H1 (cell line): ENCODE data around the gene PRCD. TPM values are rescaled to one million over a fixed set of nuclear protein-coding genes. Genes with fewer than 3 reads are reported as not detected.

Source experiments
- CTCF ChIA-PET: fragments of 300-600 bp; sonication (Branson Sonifier 250); formaldehyde crosslinking; loops from one replicate; lab custom pipeline; 2021; ENCODE audit not compliant: partially characterized antibody; lab: Charles Lee
- POLR2A ChIA-PET: fragments of 300-600 bp; sonication (Branson Sonifier 250); formaldehyde crosslinking; loops from one replicate; lab custom pipeline; 2021; ENCODE audit warnings: inconsistent platforms; ENCODE audit not compliant: partially characterized antibody; lab: Charles Lee
- DNase-seq, 2 experiments: peaks; one replicate each; pipeline versions ENCODE4 v3.0.0 to v3.0.0-alpha.2; 2010 to 2022; ENCODE audit warnings: low spot score in 2 of 2, low read depth in 1 of 2, mixed read lengths in 1 of 2
- FAIRE-seq: peaks from 2 replicates; lab custom pipeline; 2011; peaks lifted over from hg19 to GRCh38; lab: Jason Lieb, UNC
- H2AFZ ChIP-seq: 2 replicates; pipeline ENCODE4 v1.8.1; 2012; ENCODE audit warnings: low read length, inconsistent platforms
- H2AK5ac ChIP-seq: 2 replicates; pipeline ENCODE4 v1.6.1; 2013; ENCODE audit warnings: low read depth, low read length
- H2BK120ac ChIP-seq: replicated peaks from 2 replicates; pipeline ENCODE3; 2013; ENCODE audit warnings: low read depth, low read length, inconsistent platforms
- H2BK12ac ChIP-seq: 2 replicates; pipeline ENCODE4 v1.6.1; 2013; ENCODE audit warnings: low read depth, low read length
- H2BK15ac ChIP-seq: 2 replicates; pipeline ENCODE4 v1.6.1; 2013; ENCODE audit warnings: low read length
- H2BK20ac ChIP-seq: 2 replicates; pipeline ENCODE4 v1.6.1; 2013; ENCODE audit warnings: low read length
- H2BK5ac ChIP-seq: 2 replicates; pipeline ENCODE4 v1.6.1; 2013; ENCODE audit warnings: low read depth, low read length
- H3K14ac ChIP-seq: 2 replicates; pipeline ENCODE4 v1.6.1; 2013; ENCODE audit warnings: inconsistent platforms; ENCODE audit not compliant: insufficient read length
- H3K18ac ChIP-seq: 2 replicates; pipeline ENCODE4 v1.6.1; 2013; ENCODE audit warnings: low read length; ENCODE audit errors: extremely low read depth
- H3K23ac ChIP-seq: 2 replicates; pipeline ENCODE4 v1.6.1; 2013; ENCODE audit warnings: inconsistent platforms; ENCODE audit not compliant: insufficient read length
- H3K23me2 ChIP-seq: 2 replicates; pipeline ENCODE4 v1.6.1; 2013; ENCODE audit warnings: low read depth, low read length
- H3K27ac ChIP-seq: 2 replicates; pipeline ENCODE4 v1.6.1; 2011; ENCODE audit warnings: low read depth, low read length, inconsistent platforms
- H3K27me3 ChIP-seq, 4 experiments: replicated peaks in 1 of 4; 1 replicate in 1 of 4; 2 replicates in 3 of 4; pipeline versions ENCODE4 v1.6.1 to v1.8.1; 2011 to 2013; ENCODE audit warnings: low read length in 3 of 4, mild to moderate bottlenecking in 3 of 4, inconsistent platforms in 2 of 4, mixed read lengths in 2 of 4, moderate library complexity in 1 of 4; ENCODE audit not compliant: control insufficient read depth in 3 of 4, insufficient read depth in 3 of 4; ENCODE audit errors: extremely low read depth in 1 of 4
- H3K36me3 ChIP-seq, 4 experiments: 2 replicates each; pipeline versions ENCODE4 v1.6.1 to v1.8.1; 2011 to 2013; ENCODE audit warnings: mild to moderate bottlenecking in 4 of 4, low read length in 3 of 4, moderate library complexity in 2 of 4, control low read depth in 1 of 4, inconsistent platforms in 1 of 4; ENCODE audit not compliant: insufficient read depth in 4 of 4, control insufficient read depth in 2 of 4
- H3K4ac ChIP-seq: replicated peaks from 2 replicates; pipeline ENCODE3; 2013; ENCODE audit warnings: low read length, low read depth, mixed read lengths, inconsistent platforms; ENCODE audit not compliant: insufficient read length
- H3K4me1 ChIP-seq, 4 experiments: replicated peaks in 1 of 4; 1 replicate in 1 of 4; 2 replicates in 3 of 4; pipeline versions ENCODE4 v1.6.1 to v1.8.1; 2011 to 2013; ENCODE audit warnings: low read length in 3 of 4, inconsistent platforms in 2 of 4, mixed read lengths in 1 of 4; ENCODE audit not compliant: insufficient read depth in 4 of 4, control insufficient read depth in 3 of 4
- H3K4me2 ChIP-seq, 2 experiments: 2 replicates each; pipeline versions ENCODE4 v1.6.1 to v1.8.1; 2011 to 2013; ENCODE audit warnings: low read depth in 2 of 2, low read length in 2 of 2, control low read depth in 1 of 2, inconsistent platforms in 1 of 2, mild to moderate bottlenecking in 1 of 2; ENCODE audit not compliant: insufficient read depth in 1 of 2
- H3K4me3 ChIP-seq, 4 experiments: fragments of 200-600, 300-600 bp in 1 of 4; sonication (generic), shearing (Covaris generic), sonication (Bioruptor Twin) in 1 of 4; 2 replicates each; pipeline versions ENCODE4 v1.5.1 to v1.8.1; 2011 to 2016; ENCODE audit warnings: low read length in 4 of 4, low read depth in 3 of 4, control low read depth in 2 of 4, inconsistent platforms in 2 of 4, mild to moderate bottlenecking in 2 of 4, mixed read lengths in 1 of 4, moderate library complexity in 1 of 4; ENCODE audit not compliant: insufficient read depth in 2 of 4; ENCODE audit errors: extremely low read depth in 1 of 4
- H3K56ac ChIP-seq: replicated peaks from 2 replicates; pipeline ENCODE3; 2013; ENCODE audit warnings: low read depth, mild to moderate bottlenecking, mixed read lengths, low read length, inconsistent platforms; ENCODE audit not compliant: insufficient read length
- H3K79me1 ChIP-seq: 2 replicates; pipeline ENCODE4 v1.6.1; 2013; ENCODE audit warnings: low read depth, low read length, control low read depth
- H3K79me2 ChIP-seq, 2 experiments: 2 replicates each; pipeline versions ENCODE4 v1.6.1 to v1.8.1; 2012 to 2013; ENCODE audit warnings: low read length in 2 of 2, mild to moderate bottlenecking in 2 of 2, inconsistent platforms in 1 of 2; ENCODE audit not compliant: insufficient read depth in 2 of 2, control insufficient read depth in 1 of 2
- H3K9ac ChIP-seq, 4 experiments: replicated peaks in 1 of 4; 1 replicate in 1 of 4; 2 replicates in 3 of 4; pipeline versions ENCODE4 v1.6.1 to v1.8.1; 2011 to 2013; ENCODE audit warnings: low read depth in 3 of 4, low read length in 3 of 4, control low read depth in 2 of 4, mild to moderate bottlenecking in 2 of 4, moderate library complexity in 2 of 4, inconsistent platforms in 1 of 4; ENCODE audit errors: extremely low read depth in 1 of 4
- H3K9me3 ChIP-seq, 2 experiments: 2 replicates each; pipeline versions ENCODE4 v1.6.1 to v1.8.1; 2012 to 2013; ENCODE audit warnings: mild to moderate bottlenecking in 2 of 2, moderate library complexity in 2 of 2, control low read depth in 1 of 2, inconsistent platforms in 1 of 2, low read depth in 1 of 2, low read length in 1 of 2, mixed read lengths in 1 of 2; ENCODE audit not compliant: insufficient read depth in 2 of 2
- H4K20me1 ChIP-seq, 2 experiments: replicated peaks in 1 of 2; 2 replicates each; pipeline versions ENCODE3 to v1.8.1; 2011 to 2013; ENCODE audit warnings: inconsistent platforms in 2 of 2, low read length in 2 of 2, mild to moderate bottlenecking in 1 of 2; ENCODE audit not compliant: insufficient read depth in 2 of 2, control insufficient read depth in 1 of 2
- H4K5ac ChIP-seq: 2 replicates; pipeline ENCODE4 v1.6.1; 2013; ENCODE audit warnings: low read length, low read depth, mixed read lengths, inconsistent platforms; ENCODE audit not compliant: insufficient read length
- H4K8ac ChIP-seq: 2 replicates; pipeline ENCODE4 v1.8.0; 2013; ENCODE audit warnings: mild to moderate bottlenecking, moderate library complexity, low read length, inconsistent platforms; ENCODE audit not compliant: insufficient read depth; ENCODE audit errors: extremely low read depth
- H4K91ac ChIP-seq: replicated peaks from 2 replicates; pipeline ENCODE3; 2013; ENCODE audit warnings: low read length, mixed read lengths, inconsistent platforms; ENCODE audit not compliant: insufficient read length
- SP2 ChIP-seq: IDR thresholded peaks from 2 replicates; pipeline ENCODE4 v1.6.1; 2012; ENCODE audit warnings: mild to moderate bottlenecking, low read length, inconsistent platforms
- WGBS, 2 experiments: shearing (Covaris generic) in 1 of 2; methylation state at CpG; one replicate each; pipeline versions ENCODE4 v1.1.6 to v1.1.7; 2013 to 2015; ENCODE audit warnings: low lambda C conversion rate in 2 of 2, mixed read lengths in 2 of 2, inconsistent platforms in 1 of 2, low coverage in 1 of 2, missing lambda C conversion rate in 1 of 2; ENCODE audit not compliant: insufficient replicate concordance in 2 of 2, insufficient coverage in 1 of 2, insufficient read length in 1 of 2; ENCODE audit errors: extremely low coverage in 1 of 2, missing lambda C conversion rate in 1 of 2; 5-methylcytosine and 5-hydroxymethylcytosine counted together
- long read RNA-seq, 2 experiments: library from RNA in 1 of 2; library from capped mRNA in 1 of 2; stranded (forward); transcript quantifications; one replicate each; pipeline ENCODE4 v2.0.0, GENCODE V29; 2021; ENCODE audit warnings: inconsistent platforms in 1 of 2
- polyA minus RNA-seq, 3 experiments: library from RNA; depleted of rRNA, polyadenylated mRNA; stranded (reverse); fragments of >200 nt; gene quantifications; 1 replicate in 2 of 3; 2 replicates in 1 of 3; pipeline ENCODE4 v1.2.3, GENCODE V29; 2011
- polyA plus RNA-seq, 7 experiments: library from polyadenylated mRNA; depleted of rRNA in 3 of 7; stranded (reverse) in 5 of 7; unstranded in 2 of 7; fragments of >200 nt in 5 of 7; fragments of 200-250 nt in 2 of 7; gene quantifications; 1 replicate in 5 of 7; 2 replicates in 1 of 7; 4 replicates in 1 of 7; pipeline versions ENCODE4 v1.2.1 to v1.2.3, GENCODE V29; 2011 to 2013; ENCODE audit warnings: missing spikeins in 2 of 7, mixed read lengths in 2 of 7
- total RNA-seq: library from RNA; stranded (reverse); fragmentation: NEBNext Ultra II Directional; extraction: Animal tissue kit (Norgen Biotek cat#: 25700); gene quantifications from 2 replicates; pipeline ENCODE4 v1.2.1, GENCODE V29; 2021
- TF ChIP-seq, protein P1 (sequence below), 3 experiments: IDR thresholded peaks; 1 replicate in 2 of 3; 2 replicates in 1 of 3; pipeline versions ENCODE4 v1.5.1 to v1.6.1; 2011; ENCODE audit warnings: low read length in 3 of 3, mild to moderate bottlenecking in 3 of 3, inconsistent platforms in 2 of 3, low read depth in 1 of 3, moderate library complexity in 1 of 3; ENCODE audit not compliant: insufficient read depth in 1 of 3; ENCODE audit errors: control extremely low read depth in 1 of 3

PRCD gene, protein sequence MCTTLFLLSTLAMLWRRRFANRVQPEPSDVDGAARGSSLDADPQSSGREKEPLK
- total RNA-seq, result 1.4 and 2.1 TPM in 2 replicates
- 0.77 and 1.1 TPM in 2 replicates for polyA plus RNA-seq (2011; rRNA removed)
- polyA plus RNA-seq (2011; cell fraction: cytosol; rRNA removed), result 1.4 TPM
- 3.1 TPM for polyA plus RNA-seq (2011; cell fraction: nucleus; rRNA removed)
- 1.1 to 1.6 TPM (median 1.5 TPM) in 4 replicates for polyA plus RNA-seq (2012, experiment 1 of 2)
- 2.3 TPM for polyA plus RNA-seq (2012, experiment 2 of 2)
- 2.0 TPM for polyA plus RNA-seq (2013, experiment 1 of 2)
- 1.5 TPM for polyA plus RNA-seq (2013, experiment 2 of 2)
- polyA minus RNA-seq (2011; rRNA and poly(A)+ RNA removed), result 0.12 and 0.22 TPM in 2 replicates
- not detected for polyA minus RNA-seq (2011; cell fraction: cytosol; rRNA and poly(A)+ RNA removed)
- polyA minus RNA-seq (2011; cell fraction: nucleus; rRNA and poly(A)+ RNA removed), result 3.5 TPM
- long read RNA-seq, experiment 1, partial matches to known transcripts, result 0 of 1 reads
- long read RNA-seq, experiment 1, other reads (novel, unspliced or antisense), result 0 of 1 reads
- long read RNA-seq, experiment 2, result 0 reads

DNA sequence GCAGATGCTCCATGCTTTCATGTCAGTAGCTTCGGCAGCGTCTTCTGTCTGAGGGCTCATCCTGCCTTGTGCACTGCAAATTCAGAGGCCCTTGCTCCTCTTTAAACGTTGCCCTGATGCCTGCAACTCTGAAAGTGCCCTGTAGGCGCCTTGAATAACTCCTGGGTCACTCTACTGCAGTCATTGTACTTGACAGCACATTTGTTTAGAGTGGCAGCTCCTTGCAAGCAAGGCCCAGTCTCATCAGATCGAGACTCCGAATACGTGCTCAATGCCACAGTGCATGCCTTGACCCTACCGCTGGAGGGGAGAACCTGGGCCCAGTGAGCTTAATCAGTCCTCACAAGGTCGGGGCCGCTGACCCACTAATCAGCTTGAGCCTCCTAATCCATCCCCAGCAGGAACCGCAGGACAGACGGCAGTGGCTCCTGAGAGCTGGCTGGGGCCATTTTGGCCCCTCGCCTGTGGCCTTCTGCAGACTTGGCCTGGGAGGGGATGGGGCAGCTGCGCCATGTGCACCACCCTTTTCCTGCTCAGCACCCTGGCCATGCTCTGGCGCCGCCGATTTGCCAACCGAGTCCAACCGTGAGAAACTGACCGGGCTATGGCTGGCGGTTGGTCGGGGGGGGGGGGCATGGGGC is at the start of gene PRCD:
Gene PRCD, plus strand, starts transcription at position 414 of the 641 bp plus-strand sequence. Its CDS starts 98 bp downstream, at position 512.
- peak within 1 kb of the TSS; percentile 76; the same call in 1 of the 2 replicates for H2BK15ac ChIP-seq
- H3K4me2 ChIP-seq, result peak within 1 kb of the TSS; percentile 76 to 83
- no peak within 1 kb of the TSS; a peak in 2 of 7 replicates for H3K9ac ChIP-seq
- TF ChIP-seq, protein P1, sequence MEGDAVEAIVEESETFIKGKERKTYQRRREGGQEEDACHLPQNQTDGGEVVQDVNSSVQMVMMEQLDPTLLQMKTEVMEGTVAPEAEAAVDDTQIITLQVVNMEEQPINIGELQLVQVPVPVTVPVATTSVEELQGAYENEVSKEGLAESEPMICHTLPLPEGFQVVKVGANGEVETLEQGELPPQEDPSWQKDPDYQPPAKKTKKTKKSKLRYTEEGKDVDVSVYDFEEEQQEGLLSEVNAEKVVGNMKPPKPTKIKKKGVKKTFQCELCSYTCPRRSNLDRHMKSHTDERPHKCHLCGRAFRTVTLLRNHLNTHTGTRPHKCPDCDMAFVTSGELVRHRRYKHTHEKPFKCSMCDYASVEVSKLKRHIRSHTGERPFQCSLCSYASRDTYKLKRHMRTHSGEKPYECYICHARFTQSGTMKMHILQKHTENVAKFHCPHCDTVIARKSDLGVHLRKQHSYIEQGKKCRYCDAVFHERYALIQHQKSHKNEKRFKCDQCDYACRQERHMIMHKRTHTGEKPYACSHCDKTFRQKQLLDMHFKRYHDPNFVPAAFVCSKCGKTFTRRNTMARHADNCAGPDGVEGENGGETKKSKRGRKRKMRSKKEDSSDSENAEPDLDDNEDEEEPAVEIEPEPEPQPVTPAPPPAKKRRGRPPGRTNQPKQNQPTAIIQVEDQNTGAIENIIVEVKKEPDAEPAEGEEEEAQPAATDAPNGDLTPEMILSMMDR (IDR thresholded peaks at IDR 0.05; ENCODE audit: control extremely low read depth in 1 of 3, insufficient read depth in 1 of 3, low read depth in 1 of 3, low read length in 3 of 3), result peak in 1 of 3 experiments; percentile 45; a peak in 1 of 4 replicates
- no peak for TF ChIP-seq SP2
- ChIA-PET POLR2A (interaction anchor here (0.7 to 4.0 kb wide), 8 partner anchors 10 to 192 kb away, joined by 3 to 38 read pairs (median 6); partner anchors contain the start of gene RHBDF2), CTCF (interaction anchor here (0.6 to 15.6 kb wide), 16 partner anchors 11 to 344 kb away, joined by 3 to 260 read pairs (median 5); no protein-coding TSS in a partner anchor)
- H4K8ac ChIP-seq, result no peak within 1 kb of the TSS; the same call in 1 of the 2 replicates
- peaks cover 11% of the 10 kb centered on the region for H3K23me2 ChIP-seq
- no peak within 1 kb of the TSS for H3K14ac ChIP-seq
- peaks cover 0 to 27% (median 16%) of the 10 kb centered on the region in 4 experiments; a peak in 6 of 7 replicates for H3K4me1 ChIP-seq
- FAIRE-seq (no peak), DNase-seq (no peak)
- no peak within 1 kb of the TSS for H3K56ac ChIP-seq
- 81% methylated on average over 18 of the region's 22 CpGs; no CpG with 5 or more reads in 1 of the 2 experiments for WGBS, 2 experiments
- H3K23ac ChIP-seq, result no peak within 1 kb of the TSS
- H3K27me3 ChIP-seq, result peaks cover 8 to 46% (median 37%) of the 10 kb centered on the region in 4 experiments
- peak within 1 kb of the TSS; percentile 47 for H4K5ac ChIP-seq
- no peaks in the 10 kb centered on the region for H3K79me2 ChIP-seq
- peak within 1 kb of the TSS; percentile 11 for H3K18ac ChIP-seq
- H2AFZ ChIP-seq, result peak within 1 kb of the TSS; percentile 65
- H4K20me1 ChIP-seq, result no peaks in the 10 kb centered on the region
- no peaks in the 10 kb centered on the region for H3K79me1 ChIP-seq
- peak within 1 kb of the TSS; percentile 65 for H3K4ac ChIP-seq
- H3K27ac ChIP-seq, result no peak within 1 kb of the TSS
- H3K9me3 ChIP-seq, result no peaks in the 10 kb centered on the region
- no peaks in the 10 kb centered on the region for H3K36me3 ChIP-seq
- H2BK120ac ChIP-seq, result peak within 1 kb of the TSS; percentile 44
- peak within 1 kb of the TSS; percentile 45 for H4K91ac ChIP-seq
- peak within 1 kb of the TSS; percentile 74; the same call in 1 of the 2 replicates for H2BK5ac ChIP-seq
- no peak within 1 kb of the TSS; the same call in 1 of the 2 replicates for H2AK5ac ChIP-seq
- peak within 1 kb of the TSS; percentile 12 to 67 (median 32); a peak in 7 of 8 replicates for H3K4me3 ChIP-seq
- H2BK20ac ChIP-seq, result peak within 1 kb of the TSS; percentile 64; the same call in 1 of the 2 replicates
- H2BK12ac ChIP-seq, result peak within 1 kb of the TSS; percentile 89; the same call in 1 of the 2 replicates
